CD4-positive, alpha-beta T cell (primary cell): Measurements from ENCODE around the gene HOMER3. TPM values are rescaled to one million over a fixed set of nuclear protein-coding genes. Genes with fewer than 3 reads are reported as not detected.
A peak's percentile ranks its signal among the peaks of the same experiment; 100 is the strongest.

ENCODE experiments used
- ATAC-seq: fragments of 200-7000 bp; cut with Tn5 transposase; one replicate; pipeline ENCODE4 v1.10.0; 2022; ENCODE audit warnings: mild to moderate bottlenecking; ENCODE audit not compliant: poor library complexity
- CTCF ChIA-PET: fragments of 350-600 bp; sonication (Branson Sonifier 250); formaldehyde crosslinking; loops from one replicate; lab custom pipeline; 2021; ENCODE audit warnings: antibody characterized with exemption, inconsistent platforms; lab: Charles Lee
- POLR2A ChIA-PET: fragments of 350-600 bp; sonication (Branson Sonifier 250); formaldehyde crosslinking; loops from one replicate; lab custom pipeline; 2021; ENCODE audit warnings: antibody characterized with exemption, inconsistent platforms; lab: Charles Lee
- DNase-seq, 14 experiments: peaks; one replicate each; pipeline ENCODE4 v3.0.0-alpha.2; 2013 to 2020; ENCODE audit warnings: mixed read lengths in 2 of 14
- H3K27ac ChIP-seq, 2 donors: one replicate each; pipeline versions ENCODE4 v1.5.1 to v1.7.0; 2013; ENCODE audit warnings: low read length in 2 of 2, low read depth in 1 of 2, mild to moderate bottlenecking in 1 of 2
- H3K27me3 ChIP-seq, 2 experiments: 1 replicate in 1 of 2; 2 replicates in 1 of 2; pipeline versions ENCODE4 v1.6.1 to v1.7.0; 2013; ENCODE audit warnings: low read length in 2 of 2, control low read depth in 1 of 2, mild to moderate bottlenecking in 1 of 2, moderate library complexity in 1 of 2; ENCODE audit not compliant: insufficient read depth in 2 of 2, control insufficient read depth in 1 of 2
- H3K36me3 ChIP-seq: one replicate; pipeline ENCODE4 v1.6.1; 2013; ENCODE audit warnings: low read length, control low read depth; ENCODE audit not compliant: insufficient read depth
- H3K4me1 ChIP-seq: one replicate; pipeline ENCODE4 v1.6.1; 2013; ENCODE audit warnings: low read length, control low read depth; ENCODE audit not compliant: insufficient read depth
- H3K4me3 ChIP-seq: one replicate; pipeline ENCODE4 v1.5.1; 2013; ENCODE audit warnings: mild to moderate bottlenecking, low read length, moderate library complexity
- H3K9me3 ChIP-seq, 2 experiments: 1 replicate in 1 of 2; 2 replicates in 1 of 2; pipeline versions ENCODE4 v1.6.1 to v1.7.0; 2013; ENCODE audit warnings: low read length in 2 of 2, mild to moderate bottlenecking in 2 of 2, control low read depth in 1 of 2, moderate library complexity in 1 of 2; ENCODE audit not compliant: control insufficient read depth in 1 of 2, insufficient read depth in 1 of 2
- H3K27ac Mint-ChIP-seq: one replicate; pipeline ENCODE4 v1.8.0; 2020; ENCODE audit warnings: mixed read lengths
- H3K27me3 Mint-ChIP-seq: one replicate; pipeline ENCODE4 v1.8.0; 2021; ENCODE audit warnings: mixed read lengths
- H3K36me3 Mint-ChIP-seq: one replicate; pipeline ENCODE4 v1.8.0; 2021; ENCODE audit warnings: low read depth, mixed read lengths
- H3K4me1 Mint-ChIP-seq: one replicate; pipeline ENCODE4 v1.8.0; 2021; ENCODE audit warnings: low read depth, mixed read lengths
- H3K4me3 Mint-ChIP-seq: one replicate; pipeline ENCODE4 v1.8.0; 2020; ENCODE audit warnings: mild to moderate bottlenecking, mixed read lengths
- H3K9me3 Mint-ChIP-seq: one replicate; pipeline ENCODE4 v1.8.0; 2020; ENCODE audit warnings: mixed read lengths
- CTCF ChIP-seq: fragments of 200-600 bp; IDR thresholded peaks from one replicate; pipeline ENCODE4 v1.8.0; 2022; ENCODE audit warnings: antibody characterized with exemption, mild to moderate bottlenecking
- intact Hi-C, 2 experiments: fragments of 100-400 bp; cut with DNase I in 1 of 2; cut with micrococcal nuclease in 1 of 2; formaldehyde crosslinking; loops; one replicate each; pipeline versions ENCODE4 v1.15.1 to v1.9.0; 2023 to 2025; cut with DNase I, micrococcal nuclease
- total RNA-seq, 174 experiments: library from RNA in 2 of 174; stranded (reverse) in 2 of 174; gene quantifications; one replicate each; pipeline ENCODE4 v1.2.3 and lab custom pipeline; 2021 to 2026

Gene HOMER3
- total RNA-seq, 2 experiments from 2014 or later = 1.1 TPM

- H3K27ac ChIP-seq = no peak overlapping the region
- CTCF ChIA-PET = no interaction called here
- intact Hi-C loops = no loop called here
Measured at GRCh38 chr19:18922228-18922985, 18.6 kb downstream of the HOMER3 start.

GRCh38 chr19:18921593-18921992 is 19.4 kb downstream of the HOMER3 start:
- Mint-ChIP-seq H3K27ac (no peak overlapping the region), H3K4me3 (peak overlapping the region; percentile 68), H3K27me3 (no peaks in the 10 kb centered on the region), H3K4me1 (peaks cover 34% of the 10 kb centered on the region), H3K36me3 (peaks cover 72% of the 10 kb centered on the region), H3K9me3 (no peaks in the 10 kb centered on the region)
- no peaks in the 10 kb centered on the region for H3K27me3 ChIP-seq
- H3K27ac ChIP-seq = no peak overlapping the region
- no peak for DNase-seq
- H3K9me3 ChIP-seq = no peaks in the 10 kb centered on the region
- POLR2A ChIA-PET = no interaction called here
- TF ChIP-seq CTCF = no peak
- CTCF ChIA-PET = no interaction called here
- peaks cover 36% of the 10 kb centered on the region for H3K4me1 ChIP-seq
- H3K4me3 ChIP-seq = no peak overlapping the region
- intact Hi-C loops = loop anchor here in 1 of 2 experiments (2.0 kb wide), 1 partner anchor 19 kb away; the partner anchor contains the start of gene HOMER3
- no peak for ATAC-seq
- H3K36me3 ChIP-seq = peaks cover 47% of the 10 kb centered on the region

More at GRCh38 chr19:18922228-18922985, 18.6 kb downstream of the HOMER3 start:
- no peaks in the 10 kb centered on the region for H3K27me3 Mint-ChIP-seq
- ATAC-seq (no peak), DNase-seq (no peak)
- Histone ChIP-seq H3K9me3 (no peaks in the 10 kb centered on the region), H3K36me3 (peaks cover 47% of the 10 kb centered on the region), H3K4me1 (peaks cover 29% of the 10 kb centered on the region), H3K4me3 (no peak overlapping the region), H3K27me3 (no peaks in the 10 kb centered on the region)
- H3K9me3 Mint-ChIP-seq = no peaks in the 10 kb centered on the region
- H3K27ac Mint-ChIP-seq = no peak overlapping the region
- H3K4me3 Mint-ChIP-seq = no peak overlapping the region
- peaks cover 72% of the 10 kb centered on the region for H3K36me3 Mint-ChIP-seq
- TF ChIP-seq CTCF = no peak
- H3K4me1 Mint-ChIP-seq = peaks cover 27% of the 10 kb centered on the region
- POLR2A ChIA-PET = no interaction called here

- Histone ChIP-seq H3K27me3 (no peaks in the 10 kb centered on the region), H3K9me3 (no peaks in the 10 kb centered on the region), H3K4me3 (peak overlapping the region; percentile 65), H3K27ac (peak overlapping the region in 1 of 2 donors; percentile 56), H3K4me1 (peaks cover 41% of the 10 kb centered on the region), H3K36me3 (peaks cover 48% of the 10 kb centered on the region)
- no peaks in the 10 kb centered on the region for H3K27me3 Mint-ChIP-seq
- no peaks in the 10 kb centered on the region for H3K9me3 Mint-ChIP-seq
- peaks cover 65% of the 10 kb centered on the region for H3K36me3 Mint-ChIP-seq
- CTCF ChIA-PET = no interaction called here
- no peak for TF ChIP-seq CTCF
- ATAC-seq = no peak
- H3K4me1 Mint-ChIP-seq = peaks cover 42% of the 10 kb centered on the region
- H3K4me3 Mint-ChIP-seq = peak overlapping the region; percentile 84
- intact Hi-C loops = loop anchor here in 1 of 2 experiments (2.0 kb wide), 1 partner anchor 20 kb away; the partner anchor contains the start of gene HOMER3
- POLR2A ChIA-PET = interaction anchor here (1.1 to 2.7 kb wide), 4 partner anchors 15 to 363 kb away, joined by 3 to 23 read pairs (median 13); partner anchors contain the start of genes KXD1, REX1BD and UBA52
- DNase-seq = no peak
- peak overlapping the region; percentile 66 for H3K27ac Mint-ChIP-seq
Measured at GRCh38 chr19:18920400-18920799, 20.6 kb downstream of the HOMER3 start.
